Ishikawa (cell line): ENCODE results near the gene MYL7.

Source experiments
- CEBPB ChIP-seq: IDR thresholded peaks from 2 replicates; pipeline ENCODE4 v1.6.1; 2012
- CREB1 ChIP-seq: IDR thresholded peaks from 2 replicates; pipeline ENCODE4 v1.6.1; 2012; ENCODE audit warnings: low read depth
- EP300 ChIP-seq: IDR thresholded peaks from 2 replicates; pipeline ENCODE4 v1.6.1; 2012; ENCODE audit warnings: borderline replicate concordance
- FOXM1 ChIP-seq: IDR thresholded peaks from 2 replicates; pipeline ENCODE4 v1.6.1; 2012; ENCODE audit warnings: low read depth, borderline replicate concordance
- NFIC ChIP-seq: IDR thresholded peaks from 2 replicates; pipeline ENCODE4 v1.6.1; 2012
- RAD21 ChIP-seq: IDR thresholded peaks from 2 replicates; pipeline ENCODE4 v1.6.1; 2012; ENCODE audit warnings: low read depth
- REST ChIP-seq: IDR thresholded peaks from 2 replicates; pipeline ENCODE4 v1.6.1; 2012; ENCODE audit warnings: low read depth, mild to moderate bottlenecking
- TAF1 ChIP-seq: IDR thresholded peaks from 2 replicates; pipeline ENCODE4 v1.6.1; 2012; ENCODE audit warnings: low read depth, mild to moderate bottlenecking
- TCF12 ChIP-seq: IDR thresholded peaks from 2 replicates; pipeline ENCODE4 v1.6.1; 2012; ENCODE audit warnings: low read depth
- TEAD4 ChIP-seq: IDR thresholded peaks from 2 replicates; pipeline ENCODE4 v1.6.1; 2012
- YY1 ChIP-seq: IDR thresholded peaks from 2 replicates; pipeline ENCODE4 v1.6.1; 2012; ENCODE audit warnings: low read depth
- ZBTB7A ChIP-seq: IDR thresholded peaks from 2 replicates; pipeline ENCODE4 v1.6.1; 2012; ENCODE audit warnings: low read depth
- TF ChIP-seq, protein P1 (sequence below): IDR thresholded peaks from 2 replicates; pipeline ENCODE4 v1.6.1; 2012
- TF ChIP-seq, protein P2 (sequence below): IDR thresholded peaks from 2 replicates; pipeline ENCODE4 v1.6.1; 2012

Gene MYL7

DNA sequence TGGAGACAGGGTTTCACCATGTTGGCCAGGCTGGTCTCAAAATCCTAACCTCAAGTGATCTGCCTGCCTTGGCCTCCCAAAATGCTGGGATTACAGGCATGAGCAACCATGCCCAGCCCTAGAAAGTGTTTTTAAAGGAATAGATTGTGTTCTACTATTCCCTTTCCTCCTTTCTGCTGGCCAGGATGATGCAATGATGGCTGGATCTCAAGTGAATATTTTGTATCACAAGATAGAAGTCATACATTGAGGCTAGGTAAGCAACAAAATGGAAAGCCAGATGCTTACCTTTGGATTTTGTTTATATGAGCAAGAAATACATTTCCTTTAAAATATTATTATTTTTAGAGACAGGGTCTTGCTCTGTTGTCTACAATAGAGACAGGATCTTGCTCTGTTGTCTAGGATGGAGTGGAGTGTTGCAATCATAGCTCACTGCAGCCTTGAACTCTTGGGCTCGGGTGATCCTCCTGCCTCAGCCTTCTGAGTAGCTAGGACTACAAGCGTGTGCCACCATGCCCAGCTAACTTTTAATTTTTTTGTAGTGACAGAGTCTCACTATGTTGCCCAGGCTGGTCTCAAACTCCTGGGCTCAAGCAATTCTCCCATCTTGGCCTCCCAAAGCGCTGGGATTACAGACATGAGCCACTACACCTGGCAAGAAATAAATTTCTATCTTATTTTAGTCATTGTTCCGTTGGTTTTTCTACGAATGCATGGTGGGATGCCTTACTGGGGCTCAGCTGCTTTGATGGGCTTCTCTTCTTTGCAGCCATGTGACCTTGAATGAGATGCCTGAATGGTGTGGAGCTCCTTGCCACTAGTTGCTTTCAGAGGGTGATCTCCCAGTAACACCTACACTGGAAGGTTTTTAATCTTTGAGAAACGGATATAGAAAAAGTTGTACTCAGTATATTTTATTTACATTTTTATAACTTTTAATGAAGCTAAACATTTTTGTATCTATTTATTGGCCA lies 42.8 kb downstream of the MYL7 start:
- TF ChIP-seq NFIC = no peak
- TF ChIP-seq TEAD4 = no peak
- TF ChIP-seq EP300 = no peak
- TF ChIP-seq TCF12 = no peak
- 0 out of 2 replicates have a peak, but pooled peaks have one; percentile 10 for TF ChIP-seq CEBPB

DNA sequence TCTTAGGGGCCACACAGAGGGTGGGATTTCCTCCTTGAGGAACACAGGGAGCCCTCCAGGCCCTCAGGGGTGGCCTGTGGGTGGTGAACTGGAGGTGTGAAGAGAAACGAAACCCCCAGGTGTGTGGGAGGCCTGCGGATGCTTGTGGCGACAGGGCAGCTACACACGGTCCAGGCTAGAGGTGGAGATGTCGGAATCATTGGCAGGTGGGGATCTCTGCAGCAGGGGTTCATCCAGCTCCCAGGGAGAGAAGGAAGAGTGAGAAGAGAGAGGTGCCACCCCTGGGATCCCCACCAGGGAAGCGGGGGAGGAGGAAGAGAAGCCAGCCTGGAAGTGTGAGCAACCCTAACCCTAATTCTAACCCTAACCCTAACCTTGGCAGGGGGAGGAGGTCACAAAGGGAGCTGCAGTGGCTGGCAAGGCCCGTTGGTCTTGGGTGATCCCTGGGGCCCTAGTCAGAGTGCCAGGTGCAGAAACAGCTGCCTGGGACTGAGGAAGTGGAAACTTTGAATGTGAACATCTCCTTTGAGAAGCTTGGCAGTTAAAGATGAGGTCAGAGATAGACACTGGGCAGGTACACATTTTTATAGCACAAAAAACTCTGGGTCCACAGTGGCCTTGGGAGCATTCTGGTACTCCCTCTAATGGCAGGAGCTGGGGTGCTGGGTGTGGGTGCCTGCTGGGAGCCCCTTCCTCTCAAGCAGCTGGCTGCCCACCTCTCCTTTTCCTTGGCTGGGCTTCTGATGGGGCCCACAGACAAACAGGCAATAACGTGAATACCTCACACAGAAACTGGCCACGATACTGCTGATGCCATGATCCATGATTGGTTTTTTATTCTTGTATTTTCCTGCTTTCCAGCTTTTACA lies 43.8 kb downstream of the MYL7 start:
- no peak for TF ChIP-seq RAD21
- no peak for TF ChIP-seq EP300
- TF ChIP-seq REST = no peak
- TF ChIP-seq TAF1 = no peak
- TF ChIP-seq YY1 = no peak
- TF ChIP-seq NFIC = no peak
- TF ChIP-seq TCF12 = no peak
- no peak for TF ChIP-seq CREB1
- TF ChIP-seq, protein P1, sequence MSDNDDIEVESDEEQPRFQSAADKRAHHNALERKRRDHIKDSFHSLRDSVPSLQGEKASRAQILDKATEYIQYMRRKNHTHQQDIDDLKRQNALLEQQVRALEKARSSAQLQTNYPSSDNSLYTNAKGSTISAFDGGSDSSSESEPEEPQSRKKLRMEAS = no peak

GRCh38 chr7:44096326-44096881 lies 44.7 kb downstream of the MYL7 start:
- TF ChIP-seq CEBPB (no peak), ZBTB7A (no peak), CREB1 (no peak)
- TF ChIP-seq, protein P2, sequence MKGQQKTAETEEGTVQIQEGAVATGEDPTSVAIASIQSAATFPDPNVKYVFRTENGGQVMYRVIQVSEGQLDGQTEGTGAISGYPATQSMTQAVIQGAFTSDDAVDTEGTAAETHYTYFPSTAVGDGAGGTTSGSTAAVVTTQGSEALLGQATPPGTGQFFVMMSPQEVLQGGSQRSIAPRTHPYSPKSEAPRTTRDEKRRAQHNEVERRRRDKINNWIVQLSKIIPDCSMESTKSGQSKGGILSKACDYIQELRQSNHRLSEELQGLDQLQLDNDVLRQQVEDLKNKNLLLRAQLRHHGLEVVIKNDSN = no peak
- TF ChIP-seq, protein P1 = no peak

GRCh38 chr7:44095781-44096180 lies 45.4 kb downstream of the MYL7 start:
- TF ChIP-seq FOXM1 (no peak), REST (no peak), CEBPB (no peak)
- TF ChIP-seq, protein P1 = no peak

GRCh38 chr7:44094883-44095592 lies 46.1 kb downstream of the MYL7 start:
- no peak for TF ChIP-seq NFIC
- no peak for TF ChIP-seq FOXM1
- TF ChIP-seq EP300 = no peak
- TF ChIP-seq, protein P2 = no peak
